Transverse colon (tissue), 4 donors: Measurements from ENCODE around the gene MTX1.

Experiments used
- CTCF ChIP-seq, 5 experiments: fragments of 200-600 bp in 3 of 5; fragments of 450-650 bp in 2 of 5; sonication (generic) in 3 of 5; IDR thresholded peaks; 1 replicate in 2 of 5; 2 replicates in 3 of 5; pipeline ENCODE4 v1.5.1; 2016 to 2017; ENCODE audit warnings: antibody characterized with exemption in 5 of 5, inconsistent platforms in 3 of 5, mild to moderate bottlenecking in 2 of 5, moderate library complexity in 1 of 5
- EP300 ChIP-seq: sonication (generic); formaldehyde crosslinking; IDR thresholded peaks from one replicate; pipeline ENCODE4 v1.6.1; 2017; ENCODE audit warnings: antibody characterized with exemption, low read depth
- POLR2A ChIP-seq: fragments of 450-650 bp; IDR thresholded peaks from one replicate; pipeline ENCODE4 v1.6.1; 2016; ENCODE audit warnings: antibody characterized with exemption, mild to moderate bottlenecking, moderate library complexity
- POLR2AphosphoS5 ChIP-seq, 3 donors: sonication (generic); formaldehyde crosslinking; IDR thresholded peaks; one replicate each; pipeline ENCODE4 v1.6.1; 2016; ENCODE audit warnings: antibody characterized with exemption in 3 of 3

- TF ChIP-seq CTCF (IDR thresholded peaks at IDR 0.05) (no peak), POLR2AphosphoS5 (IDR thresholded peaks at IDR 0.05) (no peak), POLR2A (no peak), EP300 (no peak)
Measured at GRCh38 chr1:155196103-155196892, 12.2 kb upstream of the MTX1 start.
